ENCODE results near the gene XPO4.

DNA sequence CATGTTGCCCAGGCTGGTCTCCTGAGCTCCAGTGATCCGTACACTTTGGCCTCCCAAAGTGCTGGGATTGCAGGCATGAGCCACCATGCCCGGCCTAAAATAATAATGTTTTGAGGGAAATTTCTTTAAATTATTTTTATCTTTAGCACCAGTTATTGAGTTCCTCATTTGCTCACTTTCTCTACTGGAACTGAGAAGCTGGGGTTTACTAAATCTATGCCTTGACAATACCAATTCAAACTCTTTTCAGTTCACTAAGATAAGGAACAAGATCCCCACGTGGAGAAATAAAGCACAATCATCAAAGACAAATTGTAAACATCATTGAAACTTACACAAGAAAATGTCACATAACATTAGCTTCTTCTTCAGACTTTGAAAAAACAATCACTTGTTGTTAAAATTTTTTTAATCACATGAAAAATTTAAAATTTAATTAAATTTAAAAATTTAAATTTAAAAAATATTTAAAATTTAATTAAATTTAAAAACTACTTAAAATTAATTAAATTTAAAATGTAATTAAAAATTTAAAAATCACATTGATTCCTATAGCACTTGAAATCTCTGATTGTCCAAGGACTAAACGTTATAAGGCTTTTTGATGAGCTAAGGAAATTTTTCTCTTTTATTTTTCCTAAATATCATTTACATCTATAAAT, 25.2 kb upstream of the XPO4 start:
- TF ChIP-seq POLR2A (IDR thresholded peaks at IDR 0.05; ENCODE audit: low read depth, low read length) (no peak), CTCF (IDR thresholded peaks at IDR 0.05; ENCODE audit: extremely low read depth in 1 of 2, insufficient read depth in 1 of 2, low read depth in 1 of 2, low read length in 2 of 2) (no peak)

All from endothelial cell of umbilical vein (primary cell).